Panc1 (cell line): ENCODE results near the gene CREB3. TPM values are rescaled to one million over a fixed set of nuclear protein-coding genes. Genes with fewer than 3 reads are reported as not detected.

ENCODE experiments used
- ATAC-seq: fragments of 200-7000 bp; cut with Tn5 transposase; 2 replicates; pipeline ENCODE4 v1.9.1; 2020; ENCODE audit warnings: mild to moderate bottlenecking, moderate library complexity
- BruUV-seq: library from RNA; stranded (reverse); fragments of 400-500 nt; replicated peaks from 2 replicates; lab custom pipeline; 2021; lab: Mats Ljungman, UMichigan
- CTCF ChIA-PET: fragments of 300-600 bp; sonication (Branson Sonifier 250); formaldehyde crosslinking; loops from one replicate; lab custom pipeline; 2022; ENCODE audit warnings: antibody characterized with exemption; lab: Charles Lee
- POLR2A ChIA-PET: fragments of 300-600 bp; sonication (Branson Sonifier 250); formaldehyde crosslinking; loops from one replicate; lab custom pipeline; 2022; ENCODE audit warnings: antibody characterized with exemption; lab: Charles Lee
- DNase-seq: peaks from one replicate; pipeline ENCODE4 v3.0.0-alpha.2; 2010; ENCODE audit warnings: low read depth, low spot score
- H3K27ac ChIP-seq: 2 replicates; pipeline ENCODE4 v1.5.1; 2011; ENCODE audit warnings: mild to moderate bottlenecking, low read length, inconsistent platforms
- H3K27me3 ChIP-seq: fragments of 200-500 bp; sonication (Bioruptor generic); 2 replicates; pipeline ENCODE4 v1.6.0; 2014; ENCODE audit warnings: low read length, inconsistent platforms; ENCODE audit not compliant: control insufficient read depth, insufficient read depth
- H3K36me3 ChIP-seq: fragments of 200-500 bp; sonication (Bioruptor generic); 2 replicates; pipeline ENCODE4 v1.5.1; 2014; ENCODE audit warnings: inconsistent platforms, mild to moderate bottlenecking, low read length, moderate library complexity; ENCODE audit not compliant: control insufficient read depth, insufficient read depth
- H3K4me1 ChIP-seq: 2 replicates; pipeline ENCODE4 v1.5.1; 2011; ENCODE audit warnings: inconsistent platforms, mild to moderate bottlenecking, low read length, moderate library complexity; ENCODE audit not compliant: control insufficient read depth, insufficient read depth
- H3K4me3 ChIP-seq, 2 experiments: 2 replicates each; pipeline ENCODE4 v1.5.1; 2011 to 2012; ENCODE audit warnings: low read depth in 2 of 2, low read length in 2 of 2, mild to moderate bottlenecking in 2 of 2, inconsistent platforms in 1 of 2, moderate library complexity in 1 of 2
- H3K9me3 ChIP-seq: fragments of 200-500 bp; sonication (Bioruptor generic); 2 replicates; pipeline ENCODE4 v1.5.1; 2014; ENCODE audit warnings: low read depth, mild to moderate bottlenecking, inconsistent platforms, low read length, moderate library complexity; ENCODE audit not compliant: control insufficient read depth, insufficient read depth
- POLR2AphosphoS5 ChIP-seq: IDR thresholded peaks from 2 replicates; pipeline ENCODE4 v1.6.1; 2012; ENCODE audit warnings: mild to moderate bottlenecking, low read depth, low read length, moderate library complexity
- SIN3A ChIP-seq: IDR thresholded peaks from 2 replicates; pipeline ENCODE4 v1.6.1; 2012; ENCODE audit warnings: low read depth, mild to moderate bottlenecking, low read length, moderate library complexity, borderline replicate concordance; ENCODE audit not compliant: insufficient read depth
- TCF7L2 ChIP-seq: IDR thresholded peaks from 2 replicates; pipeline ENCODE4 v1.6.1; 2011; ENCODE audit warnings: mild to moderate bottlenecking, low read depth, low read length, inconsistent platforms
- in situ Hi-C: cut with HindIII; loops from 2 replicates; pipeline ENCODE4 v1.10.0; 2016; ENCODE audit warnings: low sequenced_read_pairs, low pct_unique_long_range_greater_than_20kb
- intact Hi-C: fragments of 100-400 bp; cut with micrococcal nuclease; formaldehyde crosslinking; loops from one replicate; pipeline ENCODE4 v1.10.0; 2022; ENCODE audit not compliant: unreplicated experiment
- total RNA-seq: library from RNA; stranded (reverse); gene quantifications from one replicate; pipeline ENCODE4 v1.2.1, GENCODE V29; 2021; ENCODE audit not compliant: unreplicated experiment
- TF ChIP-seq, protein P1 (sequence below): fragments of 450-650 bp; IDR thresholded peaks from 2 replicates; pipeline ENCODE4 v1.5.1; 2017; ENCODE audit warnings: mild to moderate bottlenecking
- TF ChIP-seq, protein P2 (sequence below), 2 experiments: IDR thresholded peaks; 2 replicates each; pipeline ENCODE4 v1.6.1; 2011 to 2012; ENCODE audit warnings: low read depth in 2 of 2, control low read depth in 1 of 2, low read length in 1 of 2, mild to moderate bottlenecking in 1 of 2, moderate library complexity in 1 of 2; ENCODE audit not compliant: insufficient read depth in 1 of 2

The CREB3 gene
- total RNA-seq, 1 experiment from 2014 or later, result 67.0 TPM

DNA sequence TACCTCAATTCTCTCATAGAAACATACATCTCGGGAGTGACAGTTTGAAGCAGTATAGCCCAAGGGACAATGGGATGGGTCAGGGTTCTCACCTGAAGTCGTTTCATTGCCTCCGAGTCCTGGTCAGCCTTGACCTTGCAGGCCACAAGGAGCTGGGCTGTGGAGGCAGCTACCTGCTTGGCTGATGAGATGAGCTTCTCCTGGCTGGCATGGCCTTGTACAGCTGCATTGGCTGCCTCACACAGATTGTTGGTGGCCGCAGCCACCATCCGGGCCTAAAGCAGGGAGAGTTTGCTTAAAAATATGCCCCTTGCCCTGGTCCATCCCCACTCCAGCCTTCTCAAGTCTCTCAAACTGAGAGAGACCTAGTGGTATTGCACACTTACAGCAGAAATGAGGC is 34.2 kb upstream of the CREB3 start:
- Histone ChIP-seq H3K9me3 (no peaks in the 10 kb centered on the region), H3K4me3 (no peak overlapping the region), H3K27ac (no peak overlapping the region), H3K27me3 (no peaks in the 10 kb centered on the region), H3K36me3 (peaks cover 15% of the 10 kb centered on the region; the same call in 1 of the 2 replicates), H3K4me1 (no peaks in the 10 kb centered on the region)
- no peak for DNase-seq
- in situ Hi-C loops (no loop called here), intact Hi-C loops (no loop called here)
- ChIA-PET CTCF (interaction anchor here (1.1 kb wide), 1 partner anchor 37 kb away, joined by 3 read pairs; no protein-coding TSS in a partner anchor), POLR2A (no interaction called here)
- ATAC-seq, result no peak
- BruUV-seq, result no TSS peak
- TF ChIP-seq, protein P1, sequence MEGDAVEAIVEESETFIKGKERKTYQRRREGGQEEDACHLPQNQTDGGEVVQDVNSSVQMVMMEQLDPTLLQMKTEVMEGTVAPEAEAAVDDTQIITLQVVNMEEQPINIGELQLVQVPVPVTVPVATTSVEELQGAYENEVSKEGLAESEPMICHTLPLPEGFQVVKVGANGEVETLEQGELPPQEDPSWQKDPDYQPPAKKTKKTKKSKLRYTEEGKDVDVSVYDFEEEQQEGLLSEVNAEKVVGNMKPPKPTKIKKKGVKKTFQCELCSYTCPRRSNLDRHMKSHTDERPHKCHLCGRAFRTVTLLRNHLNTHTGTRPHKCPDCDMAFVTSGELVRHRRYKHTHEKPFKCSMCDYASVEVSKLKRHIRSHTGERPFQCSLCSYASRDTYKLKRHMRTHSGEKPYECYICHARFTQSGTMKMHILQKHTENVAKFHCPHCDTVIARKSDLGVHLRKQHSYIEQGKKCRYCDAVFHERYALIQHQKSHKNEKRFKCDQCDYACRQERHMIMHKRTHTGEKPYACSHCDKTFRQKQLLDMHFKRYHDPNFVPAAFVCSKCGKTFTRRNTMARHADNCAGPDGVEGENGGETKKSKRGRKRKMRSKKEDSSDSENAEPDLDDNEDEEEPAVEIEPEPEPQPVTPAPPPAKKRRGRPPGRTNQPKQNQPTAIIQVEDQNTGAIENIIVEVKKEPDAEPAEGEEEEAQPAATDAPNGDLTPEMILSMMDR, result no peak
- no peak for TF ChIP-seq SIN3A
- TF ChIP-seq TCF7L2, result no peak
- TF ChIP-seq POLR2AphosphoS5, result no peak
- TF ChIP-seq, protein P2, sequence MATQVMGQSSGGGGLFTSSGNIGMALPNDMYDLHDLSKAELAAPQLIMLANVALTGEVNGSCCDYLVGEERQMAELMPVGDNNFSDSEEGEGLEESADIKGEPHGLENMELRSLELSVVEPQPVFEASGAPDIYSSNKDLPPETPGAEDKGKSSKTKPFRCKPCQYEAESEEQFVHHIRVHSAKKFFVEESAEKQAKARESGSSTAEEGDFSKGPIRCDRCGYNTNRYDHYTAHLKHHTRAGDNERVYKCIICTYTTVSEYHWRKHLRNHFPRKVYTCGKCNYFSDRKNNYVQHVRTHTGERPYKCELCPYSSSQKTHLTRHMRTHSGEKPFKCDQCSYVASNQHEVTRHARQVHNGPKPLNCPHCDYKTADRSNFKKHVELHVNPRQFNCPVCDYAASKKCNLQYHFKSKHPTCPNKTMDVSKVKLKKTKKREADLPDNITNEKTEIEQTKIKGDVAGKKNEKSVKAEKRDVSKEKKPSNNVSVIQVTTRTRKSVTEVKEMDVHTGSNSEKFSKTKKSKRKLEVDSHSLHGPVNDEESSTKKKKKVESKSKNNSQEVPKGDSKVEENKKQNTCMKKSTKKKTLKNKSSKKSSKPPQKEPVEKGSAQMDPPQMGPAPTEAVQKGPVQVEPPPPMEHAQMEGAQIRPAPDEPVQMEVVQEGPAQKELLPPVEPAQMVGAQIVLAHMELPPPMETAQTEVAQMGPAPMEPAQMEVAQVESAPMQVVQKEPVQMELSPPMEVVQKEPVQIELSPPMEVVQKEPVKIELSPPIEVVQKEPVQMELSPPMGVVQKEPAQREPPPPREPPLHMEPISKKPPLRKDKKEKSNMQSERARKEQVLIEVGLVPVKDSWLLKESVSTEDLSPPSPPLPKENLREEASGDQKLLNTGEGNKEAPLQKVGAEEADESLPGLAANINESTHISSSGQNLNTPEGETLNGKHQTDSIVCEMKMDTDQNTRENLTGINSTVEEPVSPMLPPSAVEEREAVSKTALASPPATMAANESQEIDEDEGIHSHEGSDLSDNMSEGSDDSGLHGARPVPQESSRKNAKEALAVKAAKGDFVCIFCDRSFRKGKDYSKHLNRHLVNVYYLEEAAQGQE (IDR thresholded peaks at IDR 0.05; ENCODE audit: insufficient read depth in 1 of 2, low read depth in 2 of 2, low read length in 1 of 2), result no peak

DNA sequence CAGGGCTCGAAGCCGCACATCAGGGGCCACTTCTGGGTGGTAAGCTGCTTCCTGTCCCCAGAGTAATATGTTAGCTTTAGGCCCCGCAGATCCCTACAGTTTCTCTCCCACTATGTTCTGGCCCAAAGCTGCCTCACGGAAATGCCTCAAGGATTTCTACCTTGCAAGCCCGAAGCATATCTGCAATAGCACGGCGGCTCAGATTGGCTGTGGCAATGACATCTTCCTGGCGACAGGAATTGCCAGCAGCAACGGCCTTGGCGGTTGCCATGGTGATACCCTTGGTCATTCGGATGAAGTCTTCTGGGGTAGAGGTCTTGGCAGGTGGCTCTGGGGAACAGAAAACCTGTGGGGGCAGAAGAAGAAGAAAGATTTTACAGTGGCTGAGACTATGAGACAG is 32.4 kb upstream of the CREB3 start:
- in situ Hi-C loops, result no loop called here
- Histone ChIP-seq H3K4me3 (no peak overlapping the region), H3K4me1 (no peaks in the 10 kb centered on the region), H3K27me3 (no peaks in the 10 kb centered on the region), H3K27ac (no peak overlapping the region), H3K36me3 (peaks cover 23% of the 10 kb centered on the region), H3K9me3 (no peaks in the 10 kb centered on the region)
- BruUV-seq, result no TSS peak
- ATAC-seq (no peak), DNase-seq (no peak)
- TF ChIP-seq TCF7L2, result no peak
- TF ChIP-seq, protein P1, result no peak
- TF ChIP-seq SIN3A, result no peak
- no peak for TF ChIP-seq POLR2AphosphoS5
- TF ChIP-seq, protein P2 (IDR thresholded peaks at IDR 0.05; ENCODE audit: insufficient read depth in 1 of 2, low read depth in 2 of 2, low read length in 1 of 2), result no peak
- ChIA-PET POLR2A (no interaction called here), CTCF (no interaction called here)
- intact Hi-C loops, result no loop called here
